ENCODE measurements around the gene MET.
"Not testable (repeated sequence)": the region's sequence is repeated elsewhere in the genome, so short reads cannot be mapped to it uniquely, and the experiment has no call there.

MET gene

DNA sequence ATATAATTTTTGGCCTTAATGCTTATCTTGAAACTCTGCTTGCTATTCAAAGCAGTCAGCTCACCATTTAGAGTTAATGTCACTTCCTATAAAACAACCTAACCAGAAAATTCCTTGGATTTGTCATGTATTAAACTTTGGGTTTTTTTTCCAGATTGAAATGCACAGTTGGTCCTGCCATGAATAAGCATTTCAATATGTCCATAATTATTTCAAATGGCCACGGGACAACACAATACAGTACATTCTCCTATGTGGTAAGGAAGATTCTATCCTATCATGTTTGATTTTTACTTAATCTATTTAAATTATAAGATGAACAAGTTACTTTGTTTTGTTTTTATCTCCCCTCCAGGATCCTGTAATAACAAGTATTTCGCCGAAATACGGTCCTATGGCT, 85.3 kb downstream of the MET start:
- no peak for DNase-seq

GRCh38 chr7:116759642-116760041, 87.6 kb downstream of the MET start:
- DNase-seq = not testable (repeated sequence)

DNA sequence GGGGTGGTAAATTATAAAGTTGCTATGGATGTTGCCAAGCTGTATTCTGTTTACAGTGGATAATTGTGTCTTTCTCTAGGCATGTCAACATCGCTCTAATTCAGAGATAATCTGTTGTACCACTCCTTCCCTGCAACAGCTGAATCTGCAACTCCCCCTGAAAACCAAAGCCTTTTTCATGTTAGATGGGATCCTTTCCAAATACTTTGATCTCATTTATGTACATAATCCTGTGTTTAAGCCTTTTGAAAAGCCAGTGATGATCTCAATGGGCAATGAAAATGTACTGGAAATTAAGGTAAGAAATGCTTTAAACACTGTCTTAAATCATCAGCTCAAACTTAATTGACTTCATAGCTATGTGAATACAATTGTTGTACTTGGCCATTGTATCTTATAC, 91.0 kb downstream of the MET start:
- DNase-seq = no peak

- no peak for DNase-seq
These were observed 91.7 kb downstream of the MET start for GRCh38 chr7:116763647-116764046.

GRCh38 chr7:116766881-116767280, 94.9 kb downstream of the MET start:
- no peak for DNase-seq

DNA sequence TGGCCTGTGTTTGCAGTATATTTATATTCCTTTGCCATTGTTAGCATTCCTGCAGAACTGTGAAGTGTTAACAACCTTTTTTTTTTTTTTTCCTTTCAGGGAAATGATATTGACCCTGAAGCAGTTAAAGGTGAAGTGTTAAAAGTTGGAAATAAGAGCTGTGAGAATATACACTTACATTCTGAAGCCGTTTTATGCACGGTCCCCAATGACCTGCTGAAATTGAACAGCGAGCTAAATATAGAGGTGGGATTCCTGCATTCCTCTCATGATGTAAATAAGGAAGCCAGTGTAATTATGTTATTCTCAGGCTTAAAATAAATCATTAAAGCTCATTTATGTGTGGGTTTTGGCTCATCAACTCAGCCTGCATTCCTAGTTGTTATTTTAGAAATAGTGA, 97.5 kb downstream of the MET start:
- no peak for DNase-seq

- no peak for DNase-seq
These were observed 98.9 kb downstream of the MET start for GRCh38 chr7:116770941-116771340.

- DNase-seq = no peak
These were observed 99.6 kb downstream of the MET start for GRCh38 chr7:116771640-116772039.

DNA sequence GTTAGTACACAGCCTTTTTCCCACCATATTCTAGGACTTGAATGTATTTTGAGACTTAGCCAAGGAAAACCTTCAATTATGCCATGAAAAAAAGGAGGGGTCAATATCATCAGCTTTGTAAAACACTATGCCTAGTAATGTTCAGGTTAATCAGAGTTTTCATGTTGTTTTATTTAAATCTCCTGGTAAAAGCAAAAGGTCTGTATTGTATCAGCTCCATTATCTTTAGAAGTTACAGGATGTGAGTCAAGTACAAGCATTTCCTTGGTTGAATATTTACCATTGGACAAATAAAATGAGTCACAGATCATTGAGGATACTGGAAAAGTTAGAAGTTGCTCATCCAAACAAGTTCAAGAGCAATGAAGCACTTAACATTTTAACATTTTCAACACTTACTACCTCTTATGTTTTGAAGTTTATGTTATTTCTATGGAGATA, 100.4 kb downstream of the MET start:
- no peak for DNase-seq

GRCh38 chr7:116772926-116773749, 101.1 kb downstream of the MET start:
- no peak for DNase-seq

- no peak for DNase-seq
These were observed 104.0 kb downstream of the MET start for GRCh38 chr7:116776046-116776445.

DNA sequence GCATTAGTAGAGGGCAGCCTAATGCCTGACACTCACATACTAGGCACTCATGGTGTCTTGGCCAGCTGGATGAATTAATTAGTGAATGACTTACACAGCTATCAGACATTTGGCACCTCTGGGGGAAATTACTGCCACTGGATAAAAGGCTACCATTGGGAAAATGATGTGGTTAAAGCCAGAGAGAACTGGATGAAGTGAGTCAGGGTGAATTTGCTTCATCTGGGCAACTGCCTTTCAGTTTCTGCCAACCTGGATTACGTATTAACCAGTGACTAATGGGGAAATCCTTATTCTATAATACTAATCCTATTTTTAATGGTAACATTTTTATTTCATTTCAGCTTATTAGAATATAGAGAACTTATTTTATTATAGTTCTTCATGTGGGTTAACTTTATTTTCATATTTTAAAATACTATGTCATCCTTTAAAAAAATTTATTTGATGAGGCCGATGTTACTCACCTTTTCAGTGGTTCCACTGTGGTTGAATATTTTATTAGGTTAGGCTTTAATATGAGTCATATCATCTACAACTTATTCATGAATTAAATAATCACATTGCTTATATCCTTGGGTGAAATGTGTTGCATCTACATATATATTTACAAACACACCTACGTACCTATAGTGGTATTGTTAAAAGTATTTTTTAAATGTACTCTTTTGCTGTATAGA, 104.8 kb downstream of the MET start:
- no peak for DNase-seq

GRCh38 chr7:116777651-116778281, 105.8 kb downstream of the MET start:
- no peak for DNase-seq

DNA sequence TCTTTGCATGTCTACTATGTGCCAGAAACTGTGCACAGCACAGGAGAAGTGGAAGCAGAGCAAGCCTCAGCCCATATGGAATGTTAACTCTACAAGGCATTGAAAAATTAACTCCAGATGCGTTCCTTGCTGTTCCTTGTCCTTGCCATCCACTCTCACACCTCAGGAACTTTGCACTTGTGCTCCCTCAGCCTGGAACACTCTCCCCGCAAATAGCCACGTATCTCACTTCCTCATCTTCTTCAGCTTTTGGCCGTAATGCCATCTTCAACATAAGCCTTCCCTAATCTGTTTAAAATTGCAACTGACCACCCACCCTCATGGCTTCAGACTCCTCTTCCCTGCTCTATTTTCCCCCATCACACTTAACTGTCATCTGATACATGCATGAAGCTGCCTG, 107.2 kb downstream of the MET start:
- no peak for DNase-seq

DNA sequence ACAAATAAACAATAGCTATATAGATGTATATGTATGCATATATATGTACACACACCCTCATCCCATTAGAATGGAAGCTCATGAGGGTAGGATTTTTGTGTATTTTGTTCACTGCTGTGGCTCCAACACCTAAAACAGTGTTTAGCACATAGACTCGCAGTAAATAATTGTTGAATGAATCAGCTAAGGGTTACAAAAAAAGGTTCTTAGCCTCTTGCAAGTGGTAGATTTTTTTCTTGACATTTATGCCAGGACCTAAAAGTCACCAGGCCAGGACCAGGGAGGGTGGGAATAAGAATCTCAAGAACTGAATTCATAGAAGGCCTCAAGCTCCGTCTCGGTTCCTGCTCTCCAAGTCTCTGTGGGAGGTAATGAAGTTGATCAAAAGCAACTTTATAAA, 107.9 kb downstream of the MET start:
- DNase-seq = no peak

DNA sequence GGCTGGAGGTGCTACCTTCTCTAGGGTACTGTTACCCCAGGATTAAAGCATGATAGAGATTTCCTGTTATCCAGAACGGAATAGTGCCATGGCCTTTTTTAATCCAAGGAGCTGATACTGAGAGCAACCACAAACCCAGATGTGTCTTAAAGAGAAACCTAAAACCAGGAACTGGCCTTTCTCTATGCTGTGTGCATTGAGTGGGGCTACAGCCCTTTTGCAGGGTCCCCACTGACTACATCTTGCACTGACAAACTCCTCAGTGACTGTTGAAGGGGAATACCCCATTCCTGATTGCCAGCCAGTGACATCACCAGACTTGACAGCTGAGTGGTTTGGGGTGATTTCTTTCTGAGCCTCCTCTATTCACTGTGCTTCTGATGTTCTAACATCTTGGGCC, 108.5 kb downstream of the MET start:
- DNase-seq = no peak

DNA sequence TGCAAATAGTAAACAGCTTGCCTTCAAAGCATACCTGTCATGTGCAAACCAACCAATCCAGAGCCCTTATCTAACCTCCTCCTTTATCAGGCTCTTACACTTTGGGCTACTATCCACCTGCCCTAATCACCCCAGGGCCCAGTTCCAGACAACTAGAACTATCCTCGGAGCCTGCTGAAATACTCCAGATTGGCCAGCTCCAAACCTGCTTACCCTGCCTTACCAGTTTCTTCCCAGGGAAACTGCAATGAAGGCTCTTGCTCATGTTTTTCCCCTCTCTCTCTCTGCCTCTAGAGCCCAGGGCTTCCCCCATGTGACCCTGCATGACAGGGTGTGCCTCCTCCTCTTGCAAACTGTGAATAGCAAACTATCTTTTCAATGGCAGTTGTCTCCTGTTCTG, 109.0 kb downstream of the MET start:
- no peak for DNase-seq

DNA sequence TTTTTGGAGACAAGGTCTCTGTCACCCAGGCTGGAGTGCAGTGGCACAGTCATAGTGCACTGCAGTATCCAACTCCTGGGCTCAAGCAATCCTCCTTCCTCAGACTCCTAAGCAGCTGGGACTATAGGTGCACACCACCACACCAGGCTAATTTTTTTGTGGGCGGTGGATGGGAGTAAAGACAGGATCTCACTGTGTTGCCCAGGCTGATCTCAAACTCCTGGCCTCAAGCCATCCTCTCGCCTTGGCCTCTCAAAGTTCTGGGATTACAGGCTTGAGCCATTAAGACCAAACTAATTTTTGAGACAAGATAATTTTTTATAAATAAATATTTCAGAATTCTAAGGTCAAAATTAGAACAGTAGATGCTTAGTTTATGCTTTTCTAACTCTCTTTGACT, 109.6 kb downstream of the MET start:
- DNase-seq = no peak

DNA sequence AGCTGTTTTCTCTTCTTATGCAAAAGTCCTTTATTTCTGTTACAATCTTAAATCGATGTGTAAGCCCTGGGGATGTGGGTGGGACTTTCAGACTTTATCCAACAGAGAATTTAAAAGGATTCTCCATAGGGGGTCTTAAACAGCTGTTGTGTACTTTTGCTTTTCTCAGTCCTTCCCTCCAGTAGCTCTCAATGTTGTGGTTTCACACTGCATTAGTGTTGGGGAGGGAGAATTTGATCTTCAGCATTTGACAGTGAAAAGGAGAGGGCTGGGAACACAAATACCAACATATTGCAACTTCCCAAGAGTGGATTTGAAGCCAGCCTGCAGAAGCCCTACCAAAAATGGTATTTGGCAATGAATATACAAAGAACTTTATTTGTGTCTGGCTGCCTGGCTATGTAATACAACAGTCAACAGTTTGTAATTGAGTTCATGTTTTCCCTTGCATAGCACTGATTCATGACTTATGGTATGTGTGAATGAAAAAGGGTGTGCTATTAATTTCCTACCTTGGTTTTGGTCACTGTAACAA, 110.2 kb downstream of the MET start:
- DNase-seq = no peak

GRCh38 chr7:116783666-116784318, 111.8 kb downstream of the MET start:
- DNase-seq = no peak

DNA sequence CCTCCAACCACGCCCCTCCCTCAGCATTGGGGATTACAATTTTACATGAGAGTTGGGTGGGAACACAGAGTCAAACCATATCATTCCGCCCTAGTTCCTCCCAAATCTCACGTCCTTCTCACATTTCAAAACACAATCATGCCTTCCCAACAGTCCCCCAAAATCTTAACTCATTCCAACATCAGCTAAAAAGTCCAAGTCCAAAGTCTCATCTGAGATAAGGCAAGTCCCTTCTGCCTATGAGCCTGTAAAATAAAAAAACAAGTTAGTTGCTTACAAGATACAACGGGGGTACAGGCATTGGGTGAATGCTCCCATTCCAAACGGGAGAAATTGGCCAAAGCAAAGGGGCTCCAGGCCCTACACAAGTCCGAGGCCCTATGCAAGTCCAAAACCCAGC, 112.7 kb downstream of the MET start:
- no peak for DNase-seq

- no peak for DNase-seq
These were observed 113.8 kb downstream of the MET start for GRCh38 chr7:116785843-116786242.

GRCh38 chr7:116786791-116787443, 114.9 kb downstream of the MET start:
- no peak for DNase-seq

All from stimulated activated CD4-positive, alpha-beta T cell treated with anti-CD3 and anti-CD28 coated beads, Interleukin-2, amount 100 ng/mL, for 48 hours (primary cell).